ACC112 (cell line): Measurements from ENCODE around the gene IL1A.

ENCODE experiments used
- H2AFZ ChIP-seq: fragments of 200-600 bp; sonication (generic); one replicate; pipeline ENCODE4 v1.6.0; 2017; ENCODE audit warnings: antibody characterized with exemption, low read length; ENCODE audit not compliant: unreplicated experiment
- H3K27ac ChIP-seq: fragments of 200-600 bp; sonication (generic); 2 replicates; pipeline ENCODE4 v1.5.1; 2014; ENCODE audit warnings: low read depth, mild to moderate bottlenecking, antibody characterized with exemption, low read length, moderate library complexity
- H3K27me3 ChIP-seq: fragments of 200-600 bp; sonication (generic); 2 replicates; pipeline ENCODE4 v1.6.1; 2014; ENCODE audit warnings: mild to moderate bottlenecking, antibody characterized with exemption, low read length, moderate library complexity, mixed read lengths; ENCODE audit not compliant: insufficient read depth
- H3K36me3 ChIP-seq: fragments of 200-600 bp; sonication (generic); 2 replicates; pipeline ENCODE4 v1.6.1; 2016; ENCODE audit warnings: mild to moderate bottlenecking, antibody characterized with exemption, low read length, moderate library complexity, mixed read lengths; ENCODE audit not compliant: insufficient read depth
- H3K4me1 ChIP-seq: fragments of 200-600 bp; sonication (generic); one replicate; pipeline ENCODE4 v1.6.1; 2016; ENCODE audit warnings: low read length, mixed read lengths; ENCODE audit not compliant: insufficient read depth, unreplicated experiment, control insufficient read depth
- H3K4me3 ChIP-seq: fragments of 200-600 bp; sonication (generic); 2 replicates; pipeline ENCODE4 v1.5.1; 2014; ENCODE audit warnings: mild to moderate bottlenecking, low read depth, low read length
- H3K79me2 ChIP-seq: fragments of 200-600 bp; sonication (generic); one replicate; pipeline ENCODE4 v1.6.0; 2016; ENCODE audit warnings: low read length; ENCODE audit not compliant: control insufficient read depth, unreplicated experiment, insufficient read depth

IL1A gene

DNA sequence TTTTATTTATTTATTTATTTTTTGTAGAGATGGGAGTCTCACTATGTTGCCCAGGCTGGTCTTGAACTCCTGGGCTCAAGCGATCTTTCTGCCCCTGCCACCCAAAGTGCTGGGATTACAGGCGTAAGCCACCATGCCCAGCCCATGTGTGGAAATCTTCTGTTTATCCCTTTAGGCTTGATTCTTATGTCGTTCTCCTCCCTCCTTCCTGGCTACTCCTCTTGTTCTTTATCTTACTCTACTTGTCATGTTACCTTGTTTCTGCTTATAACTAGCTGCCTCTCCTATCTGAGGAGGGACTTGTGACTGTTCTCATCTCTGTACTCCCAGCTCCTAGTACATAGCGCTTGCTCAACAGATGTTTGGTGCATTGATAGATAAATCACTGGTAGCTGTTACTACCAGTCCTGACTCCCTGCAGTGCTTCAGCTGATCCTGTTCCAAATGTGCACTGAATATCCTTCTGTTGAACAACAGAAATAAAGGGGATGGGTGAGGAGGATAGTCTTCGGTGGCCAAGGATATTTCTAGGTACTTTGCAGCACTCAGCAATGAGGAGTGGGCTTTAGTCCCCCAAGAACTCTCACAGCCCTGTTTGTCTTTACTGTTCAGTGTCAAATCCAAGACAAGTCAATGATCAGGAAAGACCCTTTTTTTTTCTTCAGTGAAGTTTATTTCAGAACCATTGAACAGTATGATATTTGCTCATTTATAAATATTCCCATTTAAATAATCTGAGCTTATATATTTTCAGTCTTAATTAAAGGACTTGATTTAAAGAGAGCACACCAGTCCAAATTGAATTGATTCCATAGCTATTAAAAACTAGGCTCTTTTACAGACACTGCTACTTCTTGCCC lies 45.0 kb upstream of the IL1A start:
- peaks cover 11% of the 10 kb centered on the region; the same call in 1 of the 2 replicates for H3K36me3 ChIP-seq
- no peaks in the 10 kb centered on the region for H3K27me3 ChIP-seq
- H3K27ac ChIP-seq = no peak overlapping the region
- no peak overlapping the region for H3K4me3 ChIP-seq
- H2AFZ ChIP-seq = no peak overlapping the region
- no peaks in the 10 kb centered on the region for H3K79me2 ChIP-seq
- H3K4me1 ChIP-seq = peaks cover 24% of the 10 kb centered on the region

DNA sequence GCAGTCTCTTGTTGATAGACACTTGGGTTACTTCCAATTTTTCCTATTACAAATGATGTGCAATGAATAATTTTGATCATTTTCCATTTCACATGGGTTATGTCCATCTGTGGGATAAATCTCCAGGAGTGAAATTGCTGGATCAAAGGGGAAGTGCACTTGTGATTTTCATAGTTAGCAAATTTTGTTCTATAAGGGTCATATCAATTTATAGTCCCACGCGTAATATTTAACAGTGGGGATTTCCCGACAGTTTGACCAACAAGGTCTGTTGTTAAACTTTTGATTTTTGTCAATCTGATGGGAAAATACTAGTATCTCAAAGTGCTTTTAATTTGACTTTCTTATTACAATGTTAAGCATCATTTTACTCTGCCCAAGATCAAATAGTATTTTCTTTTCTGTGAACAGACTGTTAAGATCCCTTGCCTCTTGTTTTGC lies 44.0 kb upstream of the IL1A start:
- H3K79me2 ChIP-seq = no peaks in the 10 kb centered on the region
- H3K27me3 ChIP-seq = no peaks in the 10 kb centered on the region
- H3K36me3 ChIP-seq = peaks cover 11% of the 10 kb centered on the region; the same call in 1 of the 2 replicates
- peaks cover 24% of the 10 kb centered on the region for H3K4me1 ChIP-seq
- no peak overlapping the region for H2AFZ ChIP-seq
- no peak overlapping the region for H3K27ac ChIP-seq
- no peak overlapping the region for H3K4me3 ChIP-seq

GRCh38 chr2:112827604-112828185 lies 43.4 kb upstream of the IL1A start:
- Histone ChIP-seq H3K27ac (no peak overlapping the region), H2AFZ (no peak overlapping the region)

DNA sequence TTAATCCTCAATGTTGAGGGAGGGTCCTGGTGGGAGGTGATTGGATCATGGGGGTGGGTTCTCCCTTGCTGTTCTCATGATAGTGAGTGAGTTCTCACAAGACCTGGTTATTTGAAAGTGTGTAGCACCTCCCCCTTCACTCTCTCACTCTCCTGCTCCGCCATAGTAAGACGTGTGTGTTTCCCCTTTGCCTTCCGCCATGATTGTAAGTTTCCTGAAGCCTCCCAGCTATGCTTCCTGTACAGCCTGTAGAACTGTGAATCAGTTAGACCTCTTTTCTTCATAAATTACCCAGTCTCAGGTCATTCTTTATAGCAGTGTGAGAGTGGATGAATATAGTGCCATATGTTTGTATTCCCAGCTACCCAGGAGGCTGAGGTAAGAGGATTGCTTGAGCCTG lies 42.7 kb upstream of the IL1A start:
- H3K36me3 ChIP-seq = peaks cover 4% of the 10 kb centered on the region; the same call in 1 of the 2 replicates
- H2AFZ ChIP-seq = no peak overlapping the region
- H3K27me3 ChIP-seq = no peaks in the 10 kb centered on the region
- H3K79me2 ChIP-seq = no peaks in the 10 kb centered on the region
- peaks cover 23% of the 10 kb centered on the region for H3K4me1 ChIP-seq
- H3K4me3 ChIP-seq = no peak overlapping the region
- no peak overlapping the region for H3K27ac ChIP-seq

More at GRCh38 chr2:112827604-112828185, 43.4 kb upstream of the IL1A start:
- Histone ChIP-seq H3K36me3 (peaks cover 9% of the 10 kb centered on the region; the same call in 1 of the 2 replicates), H3K4me3 (no peak overlapping the region), H3K4me1 (peaks cover 23% of the 10 kb centered on the region), H3K79me2 (no peaks in the 10 kb centered on the region), H3K27me3 (no peaks in the 10 kb centered on the region)

DNA sequence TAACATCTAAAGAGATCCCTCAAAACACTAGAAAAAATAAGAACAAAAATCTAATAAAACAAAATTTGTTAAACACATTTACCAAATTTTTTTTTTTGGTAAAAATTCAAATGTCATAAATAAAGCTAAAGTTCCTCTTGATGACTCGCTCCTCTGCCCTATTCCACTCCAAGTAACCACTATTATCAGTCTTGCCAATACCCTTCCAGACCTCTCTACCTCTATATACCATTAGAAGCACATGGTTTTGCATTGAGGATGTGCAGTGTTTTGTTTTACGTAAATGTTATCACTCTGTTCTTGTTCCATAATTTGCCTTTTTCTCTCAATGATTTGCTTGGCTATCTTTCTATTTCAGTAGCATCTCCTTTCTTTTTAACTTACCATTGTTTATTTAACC lies 41.4 kb upstream of the IL1A start:
- H3K4me3 ChIP-seq = no peak overlapping the region
- no peaks in the 10 kb centered on the region for H3K27me3 ChIP-seq
- peaks cover 23% of the 10 kb centered on the region for H3K4me1 ChIP-seq
- no peak overlapping the region for H3K27ac ChIP-seq
- no peak overlapping the region for H2AFZ ChIP-seq
- no peaks in the 10 kb centered on the region for H3K36me3 ChIP-seq
- H3K79me2 ChIP-seq = no peaks in the 10 kb centered on the region

DNA sequence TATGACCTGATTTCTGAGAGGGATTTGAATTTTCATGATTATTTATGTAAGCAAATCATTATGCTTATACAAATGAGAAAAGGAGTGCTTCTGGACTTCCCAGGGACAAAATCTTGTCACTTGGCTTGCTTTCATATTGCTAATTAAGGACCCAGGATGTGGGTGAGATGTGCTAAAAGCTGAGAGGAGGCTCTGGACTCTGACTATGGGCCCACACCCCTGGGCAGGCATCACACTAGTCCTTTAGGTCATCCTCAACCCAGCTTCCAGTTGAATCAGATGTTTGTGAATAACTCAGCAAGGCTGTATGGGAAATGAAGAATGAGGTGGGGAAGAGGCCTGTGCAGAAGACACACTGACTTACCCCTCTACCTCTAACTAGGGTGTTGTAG lies 40.4 kb upstream of the IL1A start:
- Histone ChIP-seq H3K36me3 (no peaks in the 10 kb centered on the region), H3K4me3 (no peak overlapping the region), H3K4me1 (peaks cover 23% of the 10 kb centered on the region), H3K27ac (peak overlapping the region; percentile 43), H3K27me3 (no peaks in the 10 kb centered on the region), H2AFZ (no peak overlapping the region), H3K79me2 (no peaks in the 10 kb centered on the region)

DNA sequence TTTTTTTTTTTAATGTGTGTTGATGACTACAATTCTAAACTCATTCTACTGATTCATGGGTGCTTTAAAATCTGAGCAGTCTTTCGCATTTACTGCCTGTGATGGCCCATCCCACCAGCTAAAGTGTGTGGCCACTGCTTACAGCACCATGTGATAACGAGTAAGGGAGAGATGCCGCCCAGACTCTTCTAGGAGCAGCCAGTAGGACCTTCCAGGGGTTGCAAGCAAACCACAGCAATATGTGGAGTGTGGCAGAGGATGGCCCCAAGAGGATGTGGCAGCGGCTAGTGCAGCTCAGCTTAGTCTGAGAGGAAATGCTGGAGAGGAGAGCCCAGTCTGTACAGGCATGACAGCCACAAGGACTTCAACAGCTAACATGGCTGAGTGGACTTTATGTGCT lies 37.4 kb upstream of the IL1A start:
- H3K27ac ChIP-seq = no peak overlapping the region
- H3K4me3 ChIP-seq = no peak overlapping the region

GRCh38 chr2:112821142-112821541 lies 36.8 kb upstream of the IL1A start:
- Histone ChIP-seq H2AFZ (no peak overlapping the region), H3K36me3 (no peaks in the 10 kb centered on the region), H3K79me2 (no peaks in the 10 kb centered on the region), H3K4me1 (peaks cover 30% of the 10 kb centered on the region), H3K27me3 (no peaks in the 10 kb centered on the region), H3K27ac (no peak overlapping the region), H3K4me3 (no peak overlapping the region)

More for the DNA sequence above, 37.4 kb upstream of the IL1A start:
- Histone ChIP-seq H2AFZ (no peak overlapping the region), H3K36me3 (no peaks in the 10 kb centered on the region), H3K4me1 (peaks cover 30% of the 10 kb centered on the region), H3K27me3 (no peaks in the 10 kb centered on the region), H3K79me2 (no peaks in the 10 kb centered on the region)

DNA sequence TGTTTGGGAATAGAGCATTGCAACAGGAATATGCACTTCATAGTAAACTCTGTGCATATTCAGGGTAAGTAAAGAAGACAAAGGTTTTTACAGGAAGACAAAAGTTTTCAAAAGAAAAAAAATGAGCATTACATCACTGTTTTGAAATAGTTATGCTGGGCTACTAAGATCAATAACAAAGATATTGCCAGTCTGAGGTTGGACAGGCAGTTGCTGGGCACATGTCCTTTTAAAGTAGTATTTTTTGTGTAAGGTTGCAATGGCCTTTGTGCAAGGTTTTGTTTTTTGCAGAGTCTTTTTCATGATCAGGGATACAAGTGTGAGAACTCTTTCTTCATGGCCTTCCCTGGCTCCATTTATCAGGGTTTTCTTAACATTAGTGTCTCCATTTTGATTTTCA lies 36.0 kb upstream of the IL1A start:
- peaks cover 24% of the 10 kb centered on the region for H3K4me1 ChIP-seq
- H3K27me3 ChIP-seq = no peaks in the 10 kb centered on the region
- H3K4me3 ChIP-seq = no peak overlapping the region
- no peaks in the 10 kb centered on the region for H3K36me3 ChIP-seq
- H2AFZ ChIP-seq = no peak overlapping the region
- H3K79me2 ChIP-seq = no peaks in the 10 kb centered on the region
- H3K27ac ChIP-seq = no peak overlapping the region

DNA sequence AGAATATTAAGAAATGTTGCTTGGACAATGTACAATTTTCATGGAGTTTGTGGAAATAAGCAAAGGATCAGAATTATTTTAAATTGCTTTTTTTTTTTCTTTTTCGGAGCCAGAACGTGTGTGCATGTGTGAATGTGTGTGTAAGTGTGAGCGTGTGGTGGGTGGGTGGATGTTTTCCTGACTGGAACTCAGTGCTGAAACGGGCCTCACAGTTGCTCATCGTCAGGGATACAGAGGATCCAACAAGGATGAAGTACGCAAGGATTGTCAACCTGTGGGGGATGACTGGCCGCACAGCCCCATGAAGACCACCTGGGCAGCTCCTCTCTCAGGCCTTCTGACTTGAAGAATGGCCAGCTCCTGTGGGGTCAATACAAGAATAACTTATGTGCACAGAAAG lies 34.8 kb upstream of the IL1A start:
- H3K4me3 ChIP-seq = no peak overlapping the region
- H2AFZ ChIP-seq = no peak overlapping the region
- no peaks in the 10 kb centered on the region for H3K79me2 ChIP-seq
- H3K36me3 ChIP-seq = no peaks in the 10 kb centered on the region
- H3K27me3 ChIP-seq = no peaks in the 10 kb centered on the region
- H3K4me1 ChIP-seq = peaks cover 15% of the 10 kb centered on the region
- H3K27ac ChIP-seq = no peak overlapping the region
